Measurements from ENCODE around the gene TMEM86A. TPM values are rescaled to one million over a fixed set of nuclear protein-coding genes. Genes with fewer than 3 reads are reported as not detected.

Gene TMEM86A
- total and polyA plus RNA-seq, 2 of the 13 experiments (the other 11 are each of a cell fraction or from before 2014, with no cell fraction given): 0.03 to 0.07 TPM

DNA sequence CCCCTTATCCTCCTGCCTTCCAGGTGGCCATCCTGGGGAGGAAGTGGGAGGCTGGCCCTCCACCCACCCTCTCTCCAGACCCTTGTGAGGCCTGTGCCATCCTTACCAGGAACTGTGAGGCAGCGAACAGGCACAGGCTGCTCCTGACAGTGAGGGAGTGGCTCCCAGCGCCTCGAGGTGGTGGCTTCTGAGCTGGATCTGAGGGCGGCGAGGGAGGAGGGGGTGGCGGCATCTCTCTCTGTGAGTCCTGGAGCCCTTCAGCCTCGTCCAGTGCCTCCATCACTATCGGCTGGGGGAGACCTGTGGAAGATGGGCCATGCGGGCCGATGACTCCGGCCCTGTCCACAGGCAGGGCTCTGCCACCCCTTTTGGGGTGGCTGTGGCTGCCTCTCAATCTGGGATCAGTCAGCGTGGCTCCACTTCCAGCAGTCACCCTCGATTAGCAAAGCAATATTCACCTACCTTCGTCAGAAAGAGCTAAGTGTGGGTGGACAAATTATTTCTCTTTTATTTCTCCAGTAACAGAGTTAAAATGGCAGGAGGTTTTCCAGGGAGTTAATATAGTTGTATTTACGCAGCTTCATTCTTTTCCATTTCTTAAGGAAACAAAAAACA lies 45.4 kb downstream of the TMEM86A start:
- H3K9ac ChIP-seq (ENCODE audit: insufficient read depth, low read depth, low read length): no peak overlapping the region
- no peak for FAIRE-seq
- no peak overlapping the region for H3K27ac ChIP-seq (ENCODE audit: extremely low read length, insufficient read depth, low read length)
- no TSS peak for BruUV-seq (replicated peaks)
- H3K4me3 ChIP-seq (replicated peaks in 1 of 3; ENCODE audit: insufficient read depth in 1 of 3, low read depth in 2 of 3, low read length in 3 of 3): no peak overlapping the region
- H3K79me2 ChIP-seq (ENCODE audit: insufficient read depth, low read length): no peaks in the 10 kb centered on the region
- no peaks in the 10 kb centered on the region for H3K36me3 ChIP-seq (replicated peaks in 1 of 2; ENCODE audit: control insufficient read depth in 1 of 2, insufficient read depth in 2 of 2, low read length in 2 of 2)
- no peak overlapping the region for H3K4me2 ChIP-seq (ENCODE audit: low read depth, low read length)
- 5% methylated on average over 11 of the region's 15 CpGs for WGBS (ENCODE audit: low lambda C conversion rate)
- ATAC-seq: no peak
- in situ Hi-C loops (cut with HindIII; ENCODE audit: extremely low pct_ligation_motif_present, low pct_unique_long_range_greater_than_20kb) (no loop called here), intact Hi-C loops (cut with micrococcal nuclease; ENCODE audit: unreplicated experiment) (no loop called here)
- H4K20me1 ChIP-seq (ENCODE audit: insufficient read depth, low read length): no peaks in the 10 kb centered on the region
- H3K9me3 ChIP-seq (ENCODE audit: low read length): no peaks in the 10 kb centered on the region
- no peak for DNase-seq (ENCODE audit: low spot score)
- H2AFZ ChIP-seq (ENCODE audit: low read length): no peak overlapping the region
- CTCF ChIA-PET (ENCODE audit: low intra/inter-chr PET ratio, low total read pairs): no interaction called here
- no peaks in the 10 kb centered on the region for H3K4me1 ChIP-seq (ENCODE audit: insufficient read depth, low read length)
- H3K27me3 ChIP-seq (ENCODE audit: control insufficient read depth in 1 of 2, insufficient read depth in 2 of 2, low read length in 2 of 2): peaks cover 9 to 57% of the 10 kb centered on the region in 2 experiments; a peak in 4 of 5 replicates
- TF ChIP-seq ZNF639 (CRISPR knock-in tag; conservative IDR thresholded peaks at IDR 0.05): no peak
- no peak for TF ChIP-seq ZNF75D (CRISPR knock-in tag; IDR thresholded peaks at IDR 0.05; ENCODE audit: borderline replicate concordance)
- no peak for TF ChIP-seq HOXD1 (CRISPR knock-in tag; IDR thresholded peaks at IDR 0.05)
- no peak for TF ChIP-seq ZSCAN9 (CRISPR knock-in tag; IDR thresholded peaks at IDR 0.05; ENCODE audit: borderline replicate concordance)
- no peak for TF ChIP-seq ZMAT3 (CRISPR knock-in tag; conservative IDR thresholded peaks at IDR 0.05)
- TF ChIP-seq, protein P1, sequence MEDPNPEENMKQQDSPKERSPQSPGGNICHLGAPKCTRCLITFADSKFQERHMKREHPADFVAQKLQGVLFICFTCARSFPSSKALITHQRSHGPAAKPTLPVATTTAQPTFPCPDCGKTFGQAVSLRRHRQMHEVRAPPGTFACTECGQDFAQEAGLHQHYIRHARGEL (CRISPR knock-in tag; IDR thresholded peaks at IDR 0.05): no peak
- no peak for TF ChIP-seq ZNF687 (CRISPR knock-in tag; IDR thresholded peaks at IDR 0.05)
- TF ChIP-seq MXD1 (CRISPR knock-in tag; IDR thresholded peaks at IDR 0.05): no peak
- TF ChIP-seq ZNF564 (CRISPR knock-in tag; IDR thresholded peaks at IDR 0.05): no peak
- TF ChIP-seq, protein P2, sequence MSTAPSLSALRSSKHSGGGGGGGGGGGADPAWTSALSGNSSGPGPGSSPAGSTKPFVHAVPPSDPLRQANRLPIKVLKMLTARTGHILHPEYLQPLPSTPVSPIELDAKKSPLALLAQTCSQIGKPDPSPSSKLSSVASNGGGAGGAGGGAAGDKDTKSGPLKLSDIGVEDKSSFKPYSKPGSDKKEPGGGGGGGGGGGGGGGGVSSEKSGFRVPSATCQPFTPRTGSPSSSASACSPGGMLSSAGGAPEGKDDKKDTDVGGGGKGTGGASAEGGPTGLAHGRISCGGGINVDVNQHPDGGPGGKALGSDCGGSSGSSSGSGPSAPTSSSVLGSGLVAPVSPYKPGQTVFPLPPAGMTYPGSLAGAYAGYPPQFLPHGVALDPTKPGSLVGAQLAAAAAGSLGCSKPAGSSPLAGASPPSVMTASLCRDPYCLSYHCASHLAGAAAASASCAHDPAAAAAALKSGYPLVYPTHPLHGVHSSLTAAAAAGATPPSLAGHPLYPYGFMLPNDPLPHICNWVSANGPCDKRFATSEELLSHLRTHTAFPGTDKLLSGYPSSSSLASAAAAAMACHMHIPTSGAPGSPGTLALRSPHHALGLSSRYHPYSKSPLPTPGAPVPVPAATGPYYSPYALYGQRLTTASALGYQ (CRISPR knock-in tag; IDR thresholded peaks at IDR 0.05): no peak
- TF ChIP-seq NPAS2 (CRISPR knock-in tag; IDR thresholded peaks at IDR 0.05; ENCODE audit: borderline replicate concordance): no peak
- no peak for TF ChIP-seq DPF2 (CRISPR knock-in tag; IDR thresholded peaks at IDR 0.05; ENCODE audit: borderline replicate concordance, low read depth)
- TF ChIP-seq ZMYM4 (CRISPR knock-in tag; IDR thresholded peaks at IDR 0.05): no peak
- POLR2A ChIA-PET: no interaction called here
